Measurements from ENCODE around the gene TMEM198.

GRCh38 chr2:219508971-219509779 lies 34.7 kb upstream of the TMEM198 start:
- TF ChIP-seq EZH2phosphoT487 (IDR thresholded peaks at IDR 0.05; ENCODE audit: borderline replicate concordance, low read depth, low read length): no peak
- TF ChIP-seq, protein P1, sequence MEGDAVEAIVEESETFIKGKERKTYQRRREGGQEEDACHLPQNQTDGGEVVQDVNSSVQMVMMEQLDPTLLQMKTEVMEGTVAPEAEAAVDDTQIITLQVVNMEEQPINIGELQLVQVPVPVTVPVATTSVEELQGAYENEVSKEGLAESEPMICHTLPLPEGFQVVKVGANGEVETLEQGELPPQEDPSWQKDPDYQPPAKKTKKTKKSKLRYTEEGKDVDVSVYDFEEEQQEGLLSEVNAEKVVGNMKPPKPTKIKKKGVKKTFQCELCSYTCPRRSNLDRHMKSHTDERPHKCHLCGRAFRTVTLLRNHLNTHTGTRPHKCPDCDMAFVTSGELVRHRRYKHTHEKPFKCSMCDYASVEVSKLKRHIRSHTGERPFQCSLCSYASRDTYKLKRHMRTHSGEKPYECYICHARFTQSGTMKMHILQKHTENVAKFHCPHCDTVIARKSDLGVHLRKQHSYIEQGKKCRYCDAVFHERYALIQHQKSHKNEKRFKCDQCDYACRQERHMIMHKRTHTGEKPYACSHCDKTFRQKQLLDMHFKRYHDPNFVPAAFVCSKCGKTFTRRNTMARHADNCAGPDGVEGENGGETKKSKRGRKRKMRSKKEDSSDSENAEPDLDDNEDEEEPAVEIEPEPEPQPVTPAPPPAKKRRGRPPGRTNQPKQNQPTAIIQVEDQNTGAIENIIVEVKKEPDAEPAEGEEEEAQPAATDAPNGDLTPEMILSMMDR (conservative IDR thresholded peaks at IDR 0.05; ENCODE audit: low read length): no peak
